IMR-90 (cell line): ENCODE measurements around the gene FGF21.

Experiments
- FOS ChIP-seq: fragments of 150-350 bp; IDR thresholded peaks from 2 replicates; pipeline ENCODE4 v1.6.1; 2016; ENCODE audit warnings: low read depth, low read length
- TF ChIP-seq, protein P1 (sequence below): conservative IDR thresholded peaks from 2 replicates; pipeline ENCODE4 v1.5.1; 2012; ENCODE audit warnings: mild to moderate bottlenecking, low read depth, low read length, improper control_type of control experiment

DNA sequence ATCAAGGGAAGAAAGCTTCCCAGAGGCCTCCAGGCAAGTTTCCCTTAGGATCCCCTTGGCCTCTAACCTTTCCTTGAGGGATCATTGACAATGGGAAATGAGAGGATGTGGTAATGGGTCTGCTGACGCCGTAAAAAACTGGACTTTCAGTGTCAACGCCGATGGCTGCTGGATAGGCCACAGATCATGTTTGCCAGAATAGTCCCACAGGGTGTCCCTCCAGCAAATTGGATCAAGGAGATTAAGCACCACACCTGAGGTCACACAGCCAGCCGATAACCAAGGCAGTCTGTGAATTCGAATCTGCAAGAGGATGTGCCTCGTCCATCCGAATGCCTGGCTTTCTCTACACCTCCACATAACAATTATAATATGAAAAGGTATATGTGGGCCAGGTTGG is 37.9 kb downstream of the FGF21 start:
- TF ChIP-seq FOS = no peak
- TF ChIP-seq, protein P1, sequence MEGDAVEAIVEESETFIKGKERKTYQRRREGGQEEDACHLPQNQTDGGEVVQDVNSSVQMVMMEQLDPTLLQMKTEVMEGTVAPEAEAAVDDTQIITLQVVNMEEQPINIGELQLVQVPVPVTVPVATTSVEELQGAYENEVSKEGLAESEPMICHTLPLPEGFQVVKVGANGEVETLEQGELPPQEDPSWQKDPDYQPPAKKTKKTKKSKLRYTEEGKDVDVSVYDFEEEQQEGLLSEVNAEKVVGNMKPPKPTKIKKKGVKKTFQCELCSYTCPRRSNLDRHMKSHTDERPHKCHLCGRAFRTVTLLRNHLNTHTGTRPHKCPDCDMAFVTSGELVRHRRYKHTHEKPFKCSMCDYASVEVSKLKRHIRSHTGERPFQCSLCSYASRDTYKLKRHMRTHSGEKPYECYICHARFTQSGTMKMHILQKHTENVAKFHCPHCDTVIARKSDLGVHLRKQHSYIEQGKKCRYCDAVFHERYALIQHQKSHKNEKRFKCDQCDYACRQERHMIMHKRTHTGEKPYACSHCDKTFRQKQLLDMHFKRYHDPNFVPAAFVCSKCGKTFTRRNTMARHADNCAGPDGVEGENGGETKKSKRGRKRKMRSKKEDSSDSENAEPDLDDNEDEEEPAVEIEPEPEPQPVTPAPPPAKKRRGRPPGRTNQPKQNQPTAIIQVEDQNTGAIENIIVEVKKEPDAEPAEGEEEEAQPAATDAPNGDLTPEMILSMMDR = no peak
